Aorta (tissue), 5 donors: ENCODE measurements around the gene CAPN5. TPM values are rescaled to one million over a fixed set of nuclear protein-coding genes. Genes with fewer than 3 reads are reported as not detected.
"Not testable (repeated sequence)": the region's sequence is repeated elsewhere in the genome, so short reads cannot be mapped to it uniquely, and the experiment has no call there.

Experiments used
- ATAC-seq: fragments of 200-7000 bp; cut with Tn5 transposase; one replicate; pipeline ENCODE4 v1.9.1; 2022; ENCODE audit warnings: moderate library complexity; ENCODE audit not compliant: low FRiP score
- DNase-seq, 2 donors: peaks; one replicate each; pipeline ENCODE4 v3.0.0-alpha.2; 2020
- H3K27ac ChIP-seq, 2 donors: one replicate each; pipeline ENCODE4 v1.5.1; 2013; ENCODE audit warnings: low read length in 2 of 2, mild to moderate bottlenecking in 2 of 2, moderate library complexity in 2 of 2, control low read depth in 1 of 2, inconsistent platforms in 1 of 2, low read depth in 1 of 2
- H3K27me3 ChIP-seq, 2 donors: one replicate each; pipeline ENCODE4 v1.6.1; 2013; ENCODE audit warnings: control low read depth in 1 of 2, low read length in 1 of 2, mild to moderate bottlenecking in 1 of 2, moderate library complexity in 1 of 2; ENCODE audit not compliant: insufficient read depth in 2 of 2, control insufficient read depth in 1 of 2
- H3K36me3 ChIP-seq, 2 donors: one replicate each; pipeline ENCODE4 v1.6.1; 2013; ENCODE audit warnings: control low read depth in 1 of 2, low read length in 1 of 2, mild to moderate bottlenecking in 1 of 2; ENCODE audit not compliant: insufficient read depth in 2 of 2, control insufficient read depth in 1 of 2
- H3K4me1 ChIP-seq, 2 donors: one replicate each; pipeline ENCODE4 v1.6.1; 2013; ENCODE audit warnings: low read length in 2 of 2, control low read depth in 1 of 2, mild to moderate bottlenecking in 1 of 2, moderate library complexity in 1 of 2; ENCODE audit not compliant: insufficient read depth in 2 of 2, control insufficient read depth in 1 of 2
- H3K4me3 ChIP-seq, 2 donors: one replicate each; pipeline ENCODE4 v1.5.1; 2013; ENCODE audit warnings: low read length in 2 of 2, control low read depth in 1 of 2, mild to moderate bottlenecking in 1 of 2
- H3K9me3 ChIP-seq: one replicate; pipeline ENCODE4 v1.6.1; 2013; ENCODE audit warnings: mild to moderate bottlenecking, low read length; ENCODE audit not compliant: control insufficient read depth
- WGBS, 2 donors: extraction: QIAGEN DNeasy Blood & Tissue Kit; methylation state at CpG; one replicate each; pipeline ENCODE4 v1.1.7; 2013; 5-methylcytosine and 5-hydroxymethylcytosine counted together
- intact Hi-C, 2 donors: fragments of 100-400 bp; cut with DNase I; formaldehyde crosslinking; loops; one replicate each; pipeline versions ENCODE4 v1.14.2 to v1.15.0; 2022
- polyA plus RNA-seq, 2 donors: library from polyadenylated mRNA; stranded (reverse); fragments of 200-250 nt; gene quantifications; one replicate each; pipeline ENCODE4 v1.2.3, GENCODE V29; 2013
- total RNA-seq, 2 donors: library from RNA; stranded (reverse); fragmentation: NEBNext Ultra II Directional; extraction: Animal tissue kit (Norgen Biotek cat#: 25700); gene quantifications; one replicate each; pipeline ENCODE4 v1.2.1, GENCODE V29; 2021
- donor health status: healthy with polysubstance abuse.
- donor health status: Bipolar disorder and iron deficiency.
- donor health status: DM: no; HTN: no; CAD: no.
- donor health status: DM: no; HTN: no; CAD: no.
- donor health status: DM: yes; HTN: yes; CAD: no.

Gene CAPN5
- total and polyA plus RNA-seq, 4 donors, result 6.9 to 22.4 (median 10.8) TPM

- H3K4me3 ChIP-seq, H3K36me3 ChIP-seq, DNase-seq, H3K27me3 ChIP-seq, H3K9me3 ChIP-seq, ATAC-seq, H3K27ac ChIP-seq, H3K4me1 ChIP-seq: not testable (repeated sequence)
- intact Hi-C loops, result loop anchor here (1.0 to 2.0 kb wide), 4 partner anchors 25 to 141 kb away; no protein-coding TSS in a partner anchor
- 74 to 82% methylated on average over 7 of the region's 7 CpGs for WGBS, 2 donors
Observed at GRCh38 chr11:77047928-77048446, 18.8 kb upstream of the CAPN5 start.

- H3K36me3 ChIP-seq, result no peaks in the 10 kb centered on the region
- ATAC-seq, result no peak
- H3K27me3 ChIP-seq, result no peaks in the 10 kb centered on the region
- no peaks in the 10 kb centered on the region for H3K9me3 ChIP-seq
- no peak overlapping the region for H3K27ac ChIP-seq
- 76% methylated on average over 6 of the region's 6 CpGs for WGBS, 2 donors
- intact Hi-C loops, result loop anchor here (2.0 kb wide), 2 partner anchors 24 to 42 kb away; no protein-coding TSS in a partner anchor
- no peak overlapping the region for H3K4me3 ChIP-seq
- no peak for DNase-seq
- H3K4me1 ChIP-seq, result no peaks in the 10 kb centered on the region
Observed at GRCh38 chr11:77049026-77049425, 17.7 kb upstream of the CAPN5 start.

DNA sequence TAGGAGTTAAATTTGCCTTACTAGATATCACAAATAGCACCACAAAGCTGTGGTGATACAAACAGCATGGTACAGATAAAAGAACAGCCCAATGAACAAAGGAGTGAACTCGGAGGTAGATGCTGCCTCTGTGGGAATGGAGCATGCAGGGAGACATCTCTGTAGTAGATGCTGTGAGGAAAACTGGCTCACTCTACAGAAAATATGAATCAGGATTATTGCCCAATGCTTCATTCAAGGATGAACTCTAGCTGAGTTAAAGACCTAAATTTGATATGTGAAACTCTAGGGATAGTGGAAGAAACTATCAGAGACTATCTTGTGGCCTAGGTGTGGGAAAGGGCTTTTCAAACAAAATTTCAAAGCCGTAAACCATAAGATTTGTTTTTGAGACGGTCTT lies 15.3 kb upstream of the CAPN5 start:
- Histone ChIP-seq H3K4me3 (no peak overlapping the region), H3K9me3 (peaks cover 5% of the 10 kb centered on the region), H3K27me3 (no peaks in the 10 kb centered on the region), H3K4me1 (no peaks in the 10 kb centered on the region), H3K36me3 (no peaks in the 10 kb centered on the region), H3K27ac (no peak overlapping the region)
- DNase-seq (no peak), ATAC-seq (no peak)
- intact Hi-C loops, result no loop called here
- whole genome bisulfite sequencing, 2 donors, result 86 to 87% methylated on average over 3 of the region's 3 CpGs

DNA sequence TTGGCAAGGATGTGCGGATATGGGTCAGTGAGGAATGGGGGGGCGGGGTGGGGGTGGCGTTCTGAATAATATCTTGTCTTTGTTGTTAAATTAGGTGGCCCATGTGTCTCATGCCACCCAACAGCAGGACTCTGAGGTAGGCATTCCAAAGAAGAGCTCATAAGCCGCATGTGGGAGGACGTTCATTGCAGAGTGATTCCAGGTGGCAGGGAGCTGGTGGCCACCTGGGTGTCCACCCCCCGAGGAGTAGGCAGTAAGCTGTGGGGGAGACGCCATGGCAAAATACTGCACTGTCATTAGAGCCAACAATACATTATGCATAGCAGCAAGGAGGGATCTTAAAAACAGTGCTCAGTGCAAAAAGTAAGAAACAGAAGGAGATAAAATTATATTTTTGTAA lies 14.3 kb upstream of the CAPN5 start:
- Histone ChIP-seq H3K27ac (no peak overlapping the region), H3K27me3 (no peaks in the 10 kb centered on the region), H3K36me3 (no peaks in the 10 kb centered on the region), H3K4me3 (no peak overlapping the region), H3K4me1 (no peaks in the 10 kb centered on the region), H3K9me3 (peaks cover 5% of the 10 kb centered on the region)
- intact Hi-C loops, result no loop called here
- ATAC-seq (no peak), DNase-seq (no peak)
- WGBS, 2 donors, result 77 to 82% methylated on average over 7 of the region's 7 CpGs

DNA sequence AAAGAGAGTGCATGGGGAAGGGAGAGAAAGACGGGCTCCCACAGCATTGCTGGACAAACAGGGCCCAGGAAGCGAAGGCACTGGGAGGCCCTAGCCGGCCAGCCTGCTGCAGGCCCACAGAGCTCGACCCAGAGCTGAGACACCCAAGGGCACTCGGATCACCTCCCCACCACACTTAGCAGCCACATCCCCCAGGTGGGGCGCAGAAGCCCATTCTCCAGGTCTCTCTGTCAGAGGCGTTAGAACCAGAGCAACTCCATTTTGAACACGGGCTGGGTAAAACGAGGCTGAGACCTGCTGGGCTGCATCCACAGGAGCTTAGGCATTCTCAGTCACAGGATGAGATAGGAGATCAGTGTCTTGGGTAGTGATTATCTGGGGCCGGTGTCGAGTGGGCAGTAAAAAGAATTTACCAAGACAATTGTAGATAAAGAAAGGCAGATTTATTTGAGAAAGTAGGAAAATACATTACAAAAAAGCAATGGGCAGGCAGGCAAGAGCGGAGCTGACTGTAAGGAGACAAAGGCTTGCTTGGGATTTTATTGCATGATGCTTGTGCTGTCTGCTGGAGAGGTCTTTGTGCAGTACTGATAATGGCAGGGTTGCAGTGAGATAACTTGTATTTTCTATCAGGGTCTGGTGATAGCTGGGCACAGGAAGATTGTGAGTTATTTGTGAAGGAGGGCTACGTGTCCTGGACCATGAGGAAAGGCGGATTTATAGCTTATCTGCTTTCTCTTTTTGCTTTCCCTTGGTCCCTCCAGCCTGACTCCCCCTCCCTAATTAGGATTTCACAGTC lies 13.4 kb upstream of the CAPN5 start:
- H3K4me1 ChIP-seq, result no peaks in the 10 kb centered on the region
- H3K9me3 ChIP-seq, result peaks cover 5% of the 10 kb centered on the region
- no peak for ATAC-seq
- no peaks in the 10 kb centered on the region for H3K36me3 ChIP-seq
- 87 to 88% methylated on average over 14 of the region's 14 CpGs for WGBS, 2 donors
- no peaks in the 10 kb centered on the region for H3K27me3 ChIP-seq
- no peak overlapping the region for H3K27ac ChIP-seq
- no peak overlapping the region for H3K4me3 ChIP-seq
- intact Hi-C loops, result no loop called here
- DNase-seq, result no peak

DNA sequence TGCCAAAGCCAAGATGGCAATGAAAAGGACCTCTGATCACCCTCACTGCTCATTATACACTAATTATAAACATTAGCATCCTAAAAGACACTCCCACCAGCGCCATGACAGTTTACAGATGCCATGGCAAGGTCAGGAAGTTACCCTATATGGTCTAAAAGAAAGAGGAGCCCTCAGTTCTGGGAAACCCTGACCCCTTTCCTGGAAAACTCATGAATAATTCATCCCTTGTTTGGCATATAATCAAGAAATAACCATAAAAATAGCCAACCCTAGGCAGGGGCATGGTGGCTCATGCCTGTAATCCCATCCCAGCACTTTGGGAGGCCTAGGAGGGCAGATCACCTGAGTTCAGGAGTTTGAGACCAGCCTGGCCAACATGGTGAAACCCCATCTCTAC lies 12.7 kb upstream of the CAPN5 start:
- WGBS, 2 donors, result 78 to 79% methylated on average over 1 of the region's 1 CpG
- H3K4me1 ChIP-seq, result no peaks in the 10 kb centered on the region
- H3K36me3 ChIP-seq, result no peaks in the 10 kb centered on the region
- no peak overlapping the region for H3K4me3 ChIP-seq
- H3K27ac ChIP-seq, result no peak overlapping the region
- no peak for DNase-seq
- H3K27me3 ChIP-seq, result no peaks in the 10 kb centered on the region
- peaks cover 5% of the 10 kb centered on the region for H3K9me3 ChIP-seq
- intact Hi-C loops, result no loop called here
- no peak for ATAC-seq

DNA sequence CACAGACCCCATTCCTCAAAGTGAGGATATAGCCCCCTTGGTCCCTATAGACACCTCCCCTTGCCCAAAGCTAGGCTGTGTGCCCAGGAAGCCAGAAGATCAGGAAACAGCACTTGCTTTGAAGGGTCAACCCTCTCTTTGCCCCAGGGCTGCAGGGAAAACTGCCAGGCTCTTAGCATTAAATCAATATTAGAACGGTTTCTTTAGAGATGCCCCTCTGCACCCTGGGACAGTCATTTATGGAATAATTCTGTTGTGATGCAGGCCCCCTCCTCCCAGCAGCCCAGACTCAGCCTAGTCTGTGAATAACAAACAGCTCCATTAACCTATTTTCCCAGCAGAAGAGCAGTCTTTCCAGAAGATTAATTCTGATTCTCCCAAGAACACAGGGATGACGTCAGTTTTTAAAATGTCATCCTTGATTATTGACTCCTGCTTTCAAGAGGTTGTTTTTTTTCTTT lies 11.6 kb upstream of the CAPN5 start:
- Histone ChIP-seq H3K4me1 (no peaks in the 10 kb centered on the region), H3K36me3 (no peaks in the 10 kb centered on the region), H3K27me3 (no peaks in the 10 kb centered on the region), H3K27ac (no peak overlapping the region), H3K9me3 (peaks cover 5% of the 10 kb centered on the region), H3K4me3 (no peak overlapping the region)
- 58 to 74% methylated on average over 2 of the region's 2 CpGs for WGBS, 2 donors
- no peak for ATAC-seq
- intact Hi-C loops, result no loop called here
- DNase-seq, result no peak

GRCh38 chr11:77055913-77056312 lies 10.9 kb upstream of the CAPN5 start:
- intact Hi-C loops, result no loop called here
- no peak for DNase-seq

DNA sequence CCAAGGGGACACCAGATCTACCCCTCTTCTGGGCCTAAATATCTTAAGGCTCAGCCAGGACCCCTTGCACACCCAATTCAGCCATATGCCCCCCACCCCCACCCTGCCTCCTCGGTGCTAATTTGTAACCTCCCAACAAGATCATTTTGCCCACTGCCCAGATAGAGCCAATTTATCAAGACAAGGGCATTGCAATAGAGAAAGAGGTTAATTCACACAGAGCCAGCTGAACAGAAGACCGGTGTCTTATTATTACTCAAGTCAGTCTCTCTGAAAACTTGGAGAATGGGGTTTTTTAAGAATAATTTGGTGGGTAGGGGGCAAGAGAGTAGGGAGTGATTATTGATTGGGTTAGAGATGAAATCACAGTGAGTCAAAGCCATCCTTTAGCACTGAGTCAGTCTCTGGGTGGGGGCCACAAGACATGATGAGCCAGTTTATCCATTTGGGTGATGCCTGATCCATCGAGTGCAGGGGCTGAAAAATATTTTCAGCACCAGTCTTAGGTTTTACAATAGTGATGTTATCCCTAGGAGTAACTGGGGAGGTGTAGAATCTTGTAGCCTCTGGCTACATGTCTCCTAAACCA lies 9.9 kb upstream of the CAPN5 start:
- 88 to 91% methylated on average over 3 of the region's 3 CpGs for WGBS, 2 donors
- intact Hi-C loops, result no loop called here
- Histone ChIP-seq H3K27me3 (no peaks in the 10 kb centered on the region), H3K4me3 (no peak overlapping the region), H3K9me3 (peaks cover 5% of the 10 kb centered on the region), H3K36me3 (no peaks in the 10 kb centered on the region), H3K4me1 (no peaks in the 10 kb centered on the region), H3K27ac (no peak overlapping the region)
- DNase-seq, result no peak
- ATAC-seq, result no peak

More at GRCh38 chr11:77055913-77056312, 10.9 kb upstream of the CAPN5 start:
- Histone ChIP-seq H3K27me3 (no peaks in the 10 kb centered on the region), H3K4me3 (no peak overlapping the region), H3K9me3 (peaks cover 5% of the 10 kb centered on the region), H3K36me3 (no peaks in the 10 kb centered on the region), H3K27ac (no peak overlapping the region), H3K4me1 (no peaks in the 10 kb centered on the region)
- ATAC-seq, result no peak
- WGBS, 2 donors, result 93 to 94% methylated on average over 5 of the region's 5 CpGs
